ENCODE results near the gene PAK2.

GRCh38 chr3:196757876-196758739 is 18.5 kb downstream of the PAK2 start:
- TF ChIP-seq CTCF (IDR thresholded peaks at IDR 0.05) (no peak), POLR2A (IDR thresholded peaks at IDR 0.05) (no peak)

Measured in body of pancreas (tissue), 4 donors.